ENCODE measurements around the gene SLC5A10. TPM values are rescaled to one million over a fixed set of nuclear protein-coding genes. Genes with fewer than 3 reads are reported as not detected.

Gene SLC5A10
- total RNA-seq, 1 experiment from 2014 or later = not detected

DNA sequence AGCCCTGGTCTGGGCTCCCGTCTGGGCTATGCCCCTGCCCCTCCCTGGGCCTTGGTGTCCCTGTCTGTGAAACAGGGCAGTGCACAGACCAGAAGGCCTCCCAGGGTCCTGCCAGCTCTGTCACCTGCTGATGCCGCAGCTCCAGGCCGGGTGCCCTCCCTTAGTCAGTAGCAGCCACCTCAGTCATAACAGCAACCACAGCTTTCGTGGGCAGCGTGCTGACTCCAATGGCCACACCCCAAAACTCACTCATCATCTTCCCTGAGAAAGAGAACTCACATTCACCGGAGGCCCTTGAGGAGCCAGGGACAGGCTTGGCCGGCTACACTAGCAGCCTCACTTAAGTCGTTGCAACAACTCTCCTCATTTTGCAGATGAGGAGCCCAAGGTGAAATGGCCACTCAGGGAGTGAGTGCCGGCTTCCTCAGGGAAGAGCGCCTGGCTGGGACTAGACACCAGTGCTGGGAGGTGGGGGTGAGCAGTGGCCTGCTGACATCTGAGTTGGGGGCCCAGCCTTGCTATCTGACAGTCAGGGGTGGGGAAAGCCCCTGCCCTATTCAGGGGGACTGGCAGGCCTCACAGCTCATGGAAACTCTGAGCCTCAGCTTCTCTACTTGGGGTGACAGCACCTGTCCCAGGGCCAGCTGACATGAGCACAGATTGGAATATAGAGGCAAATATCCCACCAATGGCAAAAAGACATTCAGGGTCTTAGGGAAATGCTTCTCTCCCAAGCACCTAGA lies 22.6 kb downstream of the SLC5A10 start:
- H3K4me1 ChIP-seq (ENCODE audit: insufficient read depth, low read length) = no peaks in the 10 kb centered on the region
- no peak overlapping the region for H3K4ac ChIP-seq (ENCODE audit: low read depth, low read length)
- H3K56ac ChIP-seq (ENCODE audit: insufficient read length, low read depth, low read length) = no peak overlapping the region
- no peak overlapping the region for H3K23ac ChIP-seq (ENCODE audit: insufficient read length, low read depth, low read length)
- no peak overlapping the region for H3T11ph ChIP-seq (ENCODE audit: low read length)
- H2BK5ac ChIP-seq (ENCODE audit: insufficient read length, low read length) = no peak overlapping the region
- H3K23me2 ChIP-seq (ENCODE audit: insufficient read length, low read depth, low read length, poor library complexity, severe bottlenecking) = no peaks in the 10 kb centered on the region
- H2BK12ac ChIP-seq (ENCODE audit: insufficient read length, low read depth, low read length) = no peak overlapping the region
- H4K5ac ChIP-seq (ENCODE audit: insufficient read length, low read depth, low read length) = no peak overlapping the region
- H2BK15ac ChIP-seq (ENCODE audit: low read depth, low read length) = no peak overlapping the region
- H3K4me1 Mint-ChIP-seq = peaks cover 4 to 6% of the 10 kb centered on the region in 2 experiments; a peak in 3 of 4 replicates
- H3K9ac ChIP-seq (ENCODE audit: extremely low read depth, insufficient read length, low read length) = no peak overlapping the region
- TF ChIP-seq, protein P1, sequence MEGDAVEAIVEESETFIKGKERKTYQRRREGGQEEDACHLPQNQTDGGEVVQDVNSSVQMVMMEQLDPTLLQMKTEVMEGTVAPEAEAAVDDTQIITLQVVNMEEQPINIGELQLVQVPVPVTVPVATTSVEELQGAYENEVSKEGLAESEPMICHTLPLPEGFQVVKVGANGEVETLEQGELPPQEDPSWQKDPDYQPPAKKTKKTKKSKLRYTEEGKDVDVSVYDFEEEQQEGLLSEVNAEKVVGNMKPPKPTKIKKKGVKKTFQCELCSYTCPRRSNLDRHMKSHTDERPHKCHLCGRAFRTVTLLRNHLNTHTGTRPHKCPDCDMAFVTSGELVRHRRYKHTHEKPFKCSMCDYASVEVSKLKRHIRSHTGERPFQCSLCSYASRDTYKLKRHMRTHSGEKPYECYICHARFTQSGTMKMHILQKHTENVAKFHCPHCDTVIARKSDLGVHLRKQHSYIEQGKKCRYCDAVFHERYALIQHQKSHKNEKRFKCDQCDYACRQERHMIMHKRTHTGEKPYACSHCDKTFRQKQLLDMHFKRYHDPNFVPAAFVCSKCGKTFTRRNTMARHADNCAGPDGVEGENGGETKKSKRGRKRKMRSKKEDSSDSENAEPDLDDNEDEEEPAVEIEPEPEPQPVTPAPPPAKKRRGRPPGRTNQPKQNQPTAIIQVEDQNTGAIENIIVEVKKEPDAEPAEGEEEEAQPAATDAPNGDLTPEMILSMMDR (conservative IDR thresholded peaks at IDR 0.05) = no peak
- H3K36me3 Mint-ChIP-seq (ENCODE audit: insufficient read depth in 1 of 3, low read depth in 3 of 3) = peaks cover 21 to 72% (median 61%) of the 10 kb centered on the region in 3 experiments; a peak in 6 of 7 replicates
- H2AFZ ChIP-seq (ENCODE audit: low read length) = no peak overlapping the region
- no peak overlapping the region for H4K8ac ChIP-seq (replicated peaks; ENCODE audit: insufficient read length, low read depth, low read length)
- no peaks in the 10 kb centered on the region for H3K79me1 ChIP-seq (ENCODE audit: insufficient read depth, low read depth, low read length, poor library complexity, severe bottlenecking)
- H3K27me3 ChIP-seq (ENCODE audit: insufficient read depth, low read length) = no peaks in the 10 kb centered on the region
- no peaks in the 10 kb centered on the region for H3K9me3 ChIP-seq (ENCODE audit: control insufficient read depth, low read depth, low read length)
- no peak overlapping the region for H3K4me3 Mint-ChIP-seq
- H3K14ac ChIP-seq (ENCODE audit: insufficient read depth, low read length) = no peak overlapping the region
- no peaks in the 10 kb centered on the region for H3K27me3 Mint-ChIP-seq (ENCODE audit: low read depth)
- no peaks in the 10 kb centered on the region for H4K20me1 ChIP-seq (ENCODE audit: control insufficient read depth, insufficient read depth, insufficient read length)
- no peak overlapping the region for H2AK5ac ChIP-seq (ENCODE audit: insufficient read length, low read length)
- H3K27ac ChIP-seq (ENCODE audit: insufficient read length, low read depth, low read length) = no peak overlapping the region
- H3K27ac Mint-ChIP-seq = no peak overlapping the region
- DNase-seq = no peak
- H4K91ac ChIP-seq (ENCODE audit: insufficient read length, low read depth, low read length) = no peak overlapping the region
- no peaks in the 10 kb centered on the region for H3K9me3 Mint-ChIP-seq
- H3K18ac ChIP-seq (ENCODE audit: insufficient read length, low read depth, low read length) = no peak overlapping the region
- no peaks in the 10 kb centered on the region for H3K79me2 ChIP-seq (ENCODE audit: insufficient read depth, low read length)
- H3K4me2 ChIP-seq (ENCODE audit: insufficient read depth, insufficient read length, low read length) = no peak overlapping the region
- H2BK120ac ChIP-seq (ENCODE audit: low read depth, low read length, poor library complexity, severe bottlenecking) = no peak overlapping the region
- H2BK20ac ChIP-seq (ENCODE audit: low read depth, low read length, poor library complexity, severe bottlenecking) = no peak overlapping the region
- WGBS (ENCODE audit: extremely low coverage, insufficient read length, low lambda C conversion rate) = no CpG with 5 or more reads among the region's 10 CpGs
